Hepatocyte (in vitro differentiated cells): ENCODE data around the gene MNT. TPM values are rescaled to one million over a fixed set of nuclear protein-coding genes. Genes with fewer than 3 reads are reported as not detected.

Experiments used
- DNase-seq: peaks from one replicate; pipeline ENCODE4 v3.0.0-alpha.2; 2016; ENCODE audit warnings: low spot score
- H2AFZ ChIP-seq: fragments of 200-600 bp; sonication (generic); 2 replicates; pipeline ENCODE4 v1.6.0; 2016; ENCODE audit warnings: antibody characterized with exemption, mild to moderate bottlenecking
- H3K27ac ChIP-seq: fragments of 200-600 bp; sonication (generic); 2 replicates; pipeline ENCODE4 v1.5.1; 2016; ENCODE audit warnings: mild to moderate bottlenecking
- H3K27me3 ChIP-seq: fragments of 200-600 bp; sonication (generic); 2 replicates; pipeline ENCODE4 v1.6.1; 2016
- H3K36me3 ChIP-seq: fragments of 200-600 bp; sonication (generic); replicated peaks from 2 replicates; pipeline ENCODE4 v1.5.1; 2016; ENCODE audit warnings: low read depth; ENCODE audit not compliant: insufficient read depth
- H3K4me1 ChIP-seq: fragments of 200-600 bp; sonication (generic); 2 replicates; pipeline ENCODE4 v1.5.1; 2016; ENCODE audit warnings: mild to moderate bottlenecking, moderate library complexity; ENCODE audit not compliant: insufficient read depth
- H3K4me2 ChIP-seq: fragments of 200-600 bp; sonication (generic); 2 replicates; pipeline ENCODE4 v1.6.0; 2016
- H3K4me3 ChIP-seq: fragments of 200-600 bp; sonication (generic); 2 replicates; pipeline ENCODE4 v1.5.1; 2016; ENCODE audit warnings: mild to moderate bottlenecking
- H3K79me2 ChIP-seq: fragments of 200-600 bp; sonication (generic); 2 replicates; pipeline ENCODE4 v1.6.0; 2017; ENCODE audit warnings: mild to moderate bottlenecking
- H3K9me2 ChIP-seq: fragments of 200-600 bp; sonication (generic); replicated peaks from 2 replicates; pipeline ENCODE4 v1.6.0; 2017; ENCODE audit warnings: mild to moderate bottlenecking; ENCODE audit not compliant: insufficient read depth
- H3K9me3 ChIP-seq: fragments of 200-600 bp; sonication (generic); 2 replicates; pipeline ENCODE4 v1.5.1; 2016; ENCODE audit warnings: low read depth, mild to moderate bottlenecking
- H4K20me1 ChIP-seq: fragments of 200-600 bp; sonication (generic); 2 replicates; pipeline ENCODE4 v1.6.0; 2016; ENCODE audit warnings: mild to moderate bottlenecking; ENCODE audit not compliant: insufficient read depth, poor library complexity, severe bottlenecking
- EZH2 ChIP-seq: fragments of 200-600 bp; sonication (generic); IDR thresholded peaks from 2 replicates; pipeline ENCODE4 v1.6.1; 2016; ENCODE audit warnings: antibody characterized with exemption, mild to moderate bottlenecking, borderline replicate concordance
- EZH2phosphoT487 ChIP-seq: fragments of 200-600 bp; sonication (generic); IDR thresholded peaks from one replicate; pipeline ENCODE4 v1.6.1; 2018; ENCODE audit warnings: antibody characterized with exemption, mild to moderate bottlenecking, low read depth, moderate library complexity; ENCODE audit not compliant: unreplicated experiment, severe bottlenecking
- WGBS: methylation state at CpG from one replicate; pipeline ENCODE4 v1.1.6; 2016; ENCODE audit warnings: low lambda C conversion rate; ENCODE audit errors: missing lambda C conversion rate; 5-methylcytosine and 5-hydroxymethylcytosine counted together
- polyA plus RNA-seq: library from polyadenylated mRNA; unstranded; fragments of >200 nt; fragmentation: Nextera tagmentation; extraction: Ambion mirVana; gene quantifications from 2 replicates; pipeline ENCODE4 v1.2.1, GENCODE V29; 2016
- total RNA-seq: library from RNA; depleted of rRNA; stranded (reverse); fragments of >200 nt; gene quantifications from 2 replicates; pipeline ENCODE4 v1.2.3, GENCODE V29; 2014
- TF ChIP-seq, protein P1 (sequence below): fragments of 200-600 bp; sonication (generic); IDR thresholded peaks from 2 replicates; pipeline ENCODE4 v1.5.1; 2016; ENCODE audit warnings: antibody characterized with exemption, mild to moderate bottlenecking; ENCODE audit not compliant: poor library complexity

Gene MNT
- total and polyA plus RNA-seq, 2 experiments from 2014 or later, result 9.9 to 11.2 TPM

- H2AFZ ChIP-seq, result no peak overlapping the region
- H4K20me1 ChIP-seq, result no peaks in the 10 kb centered on the region
- no peaks in the 10 kb centered on the region for H3K79me2 ChIP-seq
- no peak for TF ChIP-seq EZH2phosphoT487
- TF ChIP-seq EZH2, result no peak
- TF ChIP-seq, protein P1, sequence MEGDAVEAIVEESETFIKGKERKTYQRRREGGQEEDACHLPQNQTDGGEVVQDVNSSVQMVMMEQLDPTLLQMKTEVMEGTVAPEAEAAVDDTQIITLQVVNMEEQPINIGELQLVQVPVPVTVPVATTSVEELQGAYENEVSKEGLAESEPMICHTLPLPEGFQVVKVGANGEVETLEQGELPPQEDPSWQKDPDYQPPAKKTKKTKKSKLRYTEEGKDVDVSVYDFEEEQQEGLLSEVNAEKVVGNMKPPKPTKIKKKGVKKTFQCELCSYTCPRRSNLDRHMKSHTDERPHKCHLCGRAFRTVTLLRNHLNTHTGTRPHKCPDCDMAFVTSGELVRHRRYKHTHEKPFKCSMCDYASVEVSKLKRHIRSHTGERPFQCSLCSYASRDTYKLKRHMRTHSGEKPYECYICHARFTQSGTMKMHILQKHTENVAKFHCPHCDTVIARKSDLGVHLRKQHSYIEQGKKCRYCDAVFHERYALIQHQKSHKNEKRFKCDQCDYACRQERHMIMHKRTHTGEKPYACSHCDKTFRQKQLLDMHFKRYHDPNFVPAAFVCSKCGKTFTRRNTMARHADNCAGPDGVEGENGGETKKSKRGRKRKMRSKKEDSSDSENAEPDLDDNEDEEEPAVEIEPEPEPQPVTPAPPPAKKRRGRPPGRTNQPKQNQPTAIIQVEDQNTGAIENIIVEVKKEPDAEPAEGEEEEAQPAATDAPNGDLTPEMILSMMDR, result no peak
- no peaks in the 10 kb centered on the region for H3K4me1 ChIP-seq
- H3K9me3 ChIP-seq, result no peaks in the 10 kb centered on the region
- H3K4me3 ChIP-seq, result no peak overlapping the region
- H3K9me2 ChIP-seq, result no peaks in the 10 kb centered on the region
- H3K27me3 ChIP-seq, result no peaks in the 10 kb centered on the region
- H3K27ac ChIP-seq, result no peak overlapping the region
- no peak overlapping the region for H3K4me2 ChIP-seq
- H3K36me3 ChIP-seq, result no peaks in the 10 kb centered on the region
- DNase-seq, result no peak
- 98% methylated on average over 22 of the region's 22 CpGs for WGBS
Measured at GRCh38 chr17:2414446-2415064, 13.7 kb upstream of the MNT start.

DNA sequence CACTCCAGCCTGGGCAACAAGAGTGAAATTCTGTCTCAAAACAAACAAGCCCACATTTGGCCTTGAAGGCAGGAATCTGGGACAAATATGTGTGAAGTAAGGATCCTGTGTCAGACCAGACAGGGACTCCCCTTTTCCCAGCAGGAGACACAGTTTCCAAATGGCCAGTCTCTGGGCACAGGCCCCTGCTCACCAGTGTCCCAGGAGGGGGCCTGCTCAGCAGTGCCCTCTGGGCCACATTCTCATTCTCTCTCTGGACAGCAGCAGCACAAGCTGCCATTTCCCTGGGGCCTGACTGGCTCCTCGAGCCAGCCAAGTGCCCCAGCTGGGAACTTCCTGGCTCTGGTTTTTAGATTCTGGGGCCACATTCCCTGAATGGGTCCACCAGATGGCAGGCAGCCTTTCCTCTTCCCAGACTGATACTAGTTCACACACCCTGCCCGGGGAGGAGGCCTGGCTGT is 11.7 kb upstream of the MNT start:
- 80% methylated on average over 2 of the region's 2 CpGs for WGBS
- Histone ChIP-seq H4K20me1 (no peaks in the 10 kb centered on the region), H3K4me1 (peaks cover 4% of the 10 kb centered on the region), H3K27ac (no peak overlapping the region), H3K79me2 (no peaks in the 10 kb centered on the region), H2AFZ (no peak overlapping the region), H3K9me2 (no peaks in the 10 kb centered on the region), H3K36me3 (no peaks in the 10 kb centered on the region), H3K4me2 (no peak overlapping the region), H3K4me3 (no peak overlapping the region), H3K9me3 (no peaks in the 10 kb centered on the region), H3K27me3 (no peaks in the 10 kb centered on the region)
- DNase-seq, result no peak
- no peak for TF ChIP-seq EZH2
- TF ChIP-seq EZH2phosphoT487, result no peak
- TF ChIP-seq, protein P1, result no peak

DNA sequence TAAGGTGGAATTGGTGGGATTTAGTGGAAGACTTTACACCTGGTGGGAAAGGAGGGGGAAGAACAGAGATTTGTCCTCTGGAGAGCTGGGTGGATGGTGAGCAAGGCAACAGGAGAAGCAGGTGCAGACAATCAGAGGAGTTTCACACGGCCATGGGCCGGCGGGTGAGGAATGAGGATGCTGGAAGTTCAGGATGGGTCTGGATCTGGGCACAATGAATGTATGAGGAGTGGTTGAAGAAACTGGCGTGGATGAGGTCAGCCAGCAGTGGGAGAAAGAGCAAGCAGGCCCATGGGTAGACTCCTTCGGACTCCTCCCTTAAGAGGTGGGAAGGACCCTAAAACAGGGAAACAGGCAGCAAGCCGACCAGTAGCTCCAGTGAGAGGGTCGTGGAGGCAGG is 10.1 kb upstream of the MNT start:
- WGBS, result 94% methylated on average over 7 of the region's 7 CpGs
- Histone ChIP-seq H3K4me3 (no peak overlapping the region), H4K20me1 (no peaks in the 10 kb centered on the region), H3K27ac (no peak overlapping the region), H3K79me2 (no peaks in the 10 kb centered on the region), H3K9me2 (no peaks in the 10 kb centered on the region), H3K27me3 (no peaks in the 10 kb centered on the region), H3K4me1 (peaks cover 15% of the 10 kb centered on the region), H3K9me3 (no peaks in the 10 kb centered on the region), H3K36me3 (no peaks in the 10 kb centered on the region), H2AFZ (no peak overlapping the region), H3K4me2 (no peak overlapping the region)
- TF ChIP-seq EZH2 (no peak), EZH2phosphoT487 (no peak)
- TF ChIP-seq, protein P1, result no peak
- no peak for DNase-seq
